Midbrain (tissue), 1 donor: ENCODE data around the gene SAMD8.
"Not testable (repeated sequence)": the region's sequence is repeated elsewhere in the genome, so short reads cannot be mapped to it uniquely, and the experiment has no call there.

ENCODE experiments used
- DNase-seq: peaks from one replicate; lab custom pipeline; 2025; lab: John Stamatoyannopoulos, UW

The SAMD8 gene

DNA sequence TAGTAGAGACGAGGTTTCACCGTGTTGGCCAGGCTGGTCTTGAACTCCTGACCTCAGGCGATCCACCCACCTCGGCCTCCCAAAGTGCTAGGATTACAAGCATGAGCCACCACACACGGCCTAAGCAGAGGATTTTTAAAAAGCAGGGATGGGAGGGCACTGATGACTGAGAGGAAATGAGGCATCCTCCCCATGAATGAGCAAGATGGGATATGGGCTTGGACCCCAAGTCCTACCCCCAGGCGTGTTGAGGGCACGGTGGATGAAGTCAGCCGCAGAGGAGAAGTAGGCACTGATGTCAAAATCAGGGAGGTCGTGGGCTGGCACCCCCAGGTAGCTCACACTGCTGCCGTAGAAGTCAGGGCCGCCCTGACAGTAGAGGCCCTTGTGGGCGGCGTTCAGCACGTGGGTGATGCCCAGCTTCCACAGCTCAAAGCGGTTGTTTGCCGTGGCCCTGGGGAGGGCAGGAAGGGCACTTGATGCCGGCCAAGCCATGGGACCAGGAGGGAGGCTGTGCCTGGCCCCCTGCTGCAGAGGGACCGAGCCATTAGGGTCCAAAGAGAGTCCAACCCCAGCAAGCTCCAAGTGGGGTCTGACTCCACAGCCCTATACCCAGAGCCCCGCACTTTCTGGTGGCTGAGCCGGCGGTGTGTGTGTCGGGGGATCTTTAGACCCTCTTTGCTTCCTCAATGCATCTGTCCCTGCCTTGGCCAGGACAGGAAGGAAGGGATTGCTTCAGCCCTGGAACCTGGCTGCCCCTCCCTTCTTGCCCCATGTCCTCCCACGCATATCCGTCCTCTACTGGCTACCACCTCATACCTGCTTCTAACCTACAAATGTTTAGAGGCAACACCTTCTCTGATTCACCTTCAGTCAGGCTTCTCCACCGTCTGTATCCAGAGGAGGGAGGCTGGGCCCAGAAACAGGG is 3.4 kb upstream of the SAMD8 start:
- DNase-seq: no peak

DNA sequence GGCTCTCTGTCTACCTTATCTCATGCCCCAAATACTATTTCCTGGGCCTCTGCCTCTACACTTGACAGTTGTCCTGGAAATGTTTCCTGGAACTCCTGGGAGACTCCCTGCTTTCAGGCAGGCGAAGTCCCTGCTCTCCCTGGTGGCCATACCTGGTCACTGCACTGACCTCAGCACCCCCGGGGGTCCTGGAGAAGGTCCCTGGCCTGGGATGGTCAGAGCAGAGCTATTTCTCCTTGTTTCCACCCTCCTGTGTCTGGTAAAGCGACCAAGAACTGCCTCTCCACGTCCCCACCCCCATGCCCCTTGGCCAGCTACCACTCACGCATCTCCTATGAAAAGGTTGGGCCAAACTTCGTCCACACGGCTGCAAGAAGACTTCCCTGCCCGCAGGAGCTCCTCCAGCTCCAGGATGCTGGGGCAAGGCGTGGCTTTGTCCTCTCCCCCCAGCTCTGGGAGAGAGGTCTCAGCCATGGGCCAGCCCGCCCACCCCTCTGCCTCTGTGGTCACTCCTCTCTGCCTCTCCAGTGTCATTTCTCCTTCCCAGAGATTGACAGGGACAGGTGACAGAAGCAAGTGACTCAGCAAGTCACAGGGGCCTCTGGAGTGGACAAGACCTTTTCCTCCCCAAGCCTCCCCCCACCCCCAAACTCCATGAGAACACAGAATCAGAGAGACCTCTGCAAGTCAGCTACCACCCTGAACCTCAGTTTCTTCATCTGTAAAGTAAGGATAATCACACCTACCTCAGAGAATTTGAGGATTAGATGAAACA is 2.6 kb upstream of the SAMD8 start:
- DNase-seq: no peak

DNA sequence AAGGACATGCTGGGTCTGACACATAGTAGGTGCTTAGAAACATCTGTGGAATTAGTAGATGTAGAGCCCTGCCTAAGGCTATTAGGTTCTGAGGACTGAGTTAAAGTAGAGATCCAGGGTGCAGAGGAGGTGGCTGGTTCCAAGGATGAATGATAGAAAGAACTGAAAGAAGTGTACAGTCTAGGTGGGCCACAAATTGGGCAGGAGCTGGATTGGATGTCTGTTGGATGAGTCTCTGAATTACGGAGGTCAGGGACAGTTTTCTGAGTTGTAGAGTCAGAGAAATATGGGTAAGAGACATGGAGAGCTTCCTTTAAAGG is 2.0 kb upstream of the SAMD8 start:
- no peak for DNase-seq

DNA sequence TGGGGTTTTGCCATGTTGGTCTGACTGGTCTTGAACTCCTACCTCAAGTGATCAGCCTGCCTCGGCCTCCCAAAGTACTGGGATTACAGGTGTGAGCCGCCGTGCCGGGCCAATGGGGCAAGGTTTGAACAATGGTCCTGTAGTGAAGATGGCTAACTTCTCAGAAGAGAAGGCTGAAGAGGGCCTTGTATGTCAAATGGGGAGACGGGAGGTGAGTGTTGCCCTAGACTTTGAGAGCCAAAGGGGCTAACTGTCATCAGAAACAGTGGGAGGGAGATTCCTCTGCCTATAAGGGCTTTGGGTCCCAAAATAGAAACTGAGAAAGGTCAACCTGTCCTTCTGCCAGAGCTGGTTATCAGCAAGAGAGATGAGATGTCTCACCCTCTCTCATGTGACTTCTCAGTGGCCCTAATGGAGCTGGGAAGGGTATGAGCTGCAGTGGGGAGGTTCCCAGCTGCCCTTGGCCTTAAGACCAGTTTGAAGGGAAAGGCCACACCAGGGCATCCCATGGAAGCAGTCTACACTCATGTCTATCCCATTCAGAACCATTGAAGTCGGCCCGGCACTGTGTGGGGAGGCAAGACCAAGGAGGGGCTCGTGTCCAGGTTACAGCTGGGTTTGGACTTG is 1.3 kb upstream of the SAMD8 start:
- no peak for DNase-seq

DNA sequence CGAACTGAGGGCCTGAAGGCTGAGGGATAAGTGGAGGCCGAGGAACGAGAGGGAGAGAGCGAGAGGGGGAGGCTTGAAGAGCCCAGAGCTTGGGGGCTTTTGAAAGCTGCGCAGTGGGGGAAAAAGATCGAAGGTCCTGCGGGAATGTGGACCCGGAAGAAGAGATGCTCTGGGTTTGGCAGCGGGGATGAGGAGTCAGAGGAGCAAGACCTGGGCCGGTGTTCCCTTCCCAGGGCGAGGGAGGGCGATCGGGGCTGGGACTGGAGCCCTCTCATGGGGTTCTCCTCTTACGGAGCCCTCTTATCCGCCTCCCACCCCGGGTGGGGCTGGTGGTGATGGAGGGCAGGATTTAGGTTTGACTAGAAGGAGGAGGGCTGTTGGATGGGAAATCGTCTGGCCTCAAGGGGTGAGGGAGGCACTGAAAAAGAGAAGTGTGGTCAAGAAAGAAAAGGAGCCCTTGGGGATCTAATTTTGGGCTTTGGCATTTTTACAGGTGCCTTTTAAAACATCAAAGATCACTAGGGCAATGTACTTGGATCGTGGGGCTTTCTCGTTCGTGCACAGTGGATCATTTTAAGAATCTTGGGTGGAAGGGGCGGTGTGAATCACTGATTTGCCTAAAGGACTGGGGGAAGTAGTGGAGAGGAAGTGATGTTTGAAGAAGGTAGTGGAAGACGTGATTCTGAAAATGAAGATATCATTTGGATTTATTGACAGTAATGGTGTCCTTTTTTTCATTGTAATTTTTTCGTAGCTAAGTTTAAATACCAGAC is 637 bp downstream of the SAMD8 start:
- DNase-seq: peak; percentile 58

DNA sequence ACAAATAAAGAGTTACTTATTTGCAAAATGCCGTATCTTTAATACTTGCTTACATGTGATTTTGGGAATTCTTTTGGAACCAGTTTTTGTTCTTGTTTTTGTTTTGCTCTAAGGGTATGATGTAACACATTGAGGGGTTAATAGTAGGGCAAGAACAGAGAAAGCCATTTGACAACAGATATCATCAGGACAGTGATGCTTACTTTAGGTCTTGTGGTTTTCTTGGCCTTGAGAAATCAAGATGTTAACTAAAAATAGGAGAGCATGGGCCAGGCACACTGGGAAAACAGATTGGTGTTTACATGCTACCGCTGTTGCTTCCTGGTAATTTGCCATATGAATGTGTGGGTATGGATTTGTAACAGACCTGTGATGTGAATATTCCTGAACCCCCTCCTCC is 3.7 kb downstream of the SAMD8 start:
- no peak for DNase-seq

DNA sequence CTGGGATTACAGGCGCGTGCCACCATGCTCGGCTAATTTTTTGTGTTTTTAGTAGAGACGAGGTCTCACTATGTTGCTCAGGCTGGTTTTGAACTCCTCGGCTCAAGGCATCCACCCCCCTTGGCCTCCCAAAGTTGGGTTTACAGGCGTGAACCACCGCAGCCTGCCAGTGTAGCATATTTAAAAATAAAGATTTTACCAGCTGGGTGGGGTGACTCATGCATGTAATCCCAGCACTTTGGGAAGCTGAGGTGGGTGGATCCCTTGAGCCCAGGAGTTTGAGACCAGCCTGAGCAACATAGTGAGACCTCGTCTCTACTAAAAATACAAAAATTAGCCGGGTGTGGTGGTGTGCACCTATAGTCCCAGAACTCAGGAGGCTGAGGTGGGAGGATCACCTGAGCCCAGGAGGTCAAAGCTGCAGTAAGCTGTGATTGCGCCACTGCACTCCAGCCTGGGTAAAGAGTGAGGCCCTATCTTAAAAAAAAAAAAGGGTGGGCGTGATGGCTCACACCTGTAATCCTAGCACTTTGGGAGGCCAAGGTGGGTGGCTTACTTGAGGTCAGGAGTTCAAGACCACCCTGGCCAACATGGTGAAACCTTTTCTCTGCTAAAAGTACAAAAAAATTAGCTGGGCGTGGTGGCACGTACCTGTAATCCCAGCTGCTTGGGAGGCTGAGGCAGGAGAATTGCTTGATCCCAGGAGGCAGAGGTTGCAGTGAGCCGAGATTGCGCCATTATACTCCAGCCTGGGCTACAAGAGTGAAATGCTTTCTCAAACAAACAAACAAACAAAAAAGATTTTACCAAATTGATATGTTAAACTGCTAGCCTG is 5.7 kb downstream of the SAMD8 start:
- not testable (repeated sequence) for DNase-seq

DNA sequence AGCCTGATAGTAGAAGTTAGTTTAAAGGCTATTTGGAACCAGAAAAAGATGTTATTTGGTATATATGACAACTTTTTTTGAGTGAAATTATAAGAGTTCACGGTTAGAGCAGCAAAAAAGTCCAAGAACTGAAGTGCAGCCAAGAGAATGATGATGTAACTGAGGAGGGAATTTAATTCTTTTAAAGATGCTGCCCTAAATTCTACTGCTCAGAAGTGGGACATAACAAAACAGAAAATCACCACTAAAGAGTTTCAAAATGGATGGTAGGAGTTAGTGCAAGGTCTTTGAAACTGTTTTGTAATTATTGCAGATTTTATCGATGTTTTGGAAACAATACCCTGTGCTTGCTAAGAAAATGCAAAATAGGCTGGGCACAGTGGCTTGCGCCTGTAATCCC is 6.5 kb downstream of the SAMD8 start:
- DNase-seq: peak; percentile 21

DNA sequence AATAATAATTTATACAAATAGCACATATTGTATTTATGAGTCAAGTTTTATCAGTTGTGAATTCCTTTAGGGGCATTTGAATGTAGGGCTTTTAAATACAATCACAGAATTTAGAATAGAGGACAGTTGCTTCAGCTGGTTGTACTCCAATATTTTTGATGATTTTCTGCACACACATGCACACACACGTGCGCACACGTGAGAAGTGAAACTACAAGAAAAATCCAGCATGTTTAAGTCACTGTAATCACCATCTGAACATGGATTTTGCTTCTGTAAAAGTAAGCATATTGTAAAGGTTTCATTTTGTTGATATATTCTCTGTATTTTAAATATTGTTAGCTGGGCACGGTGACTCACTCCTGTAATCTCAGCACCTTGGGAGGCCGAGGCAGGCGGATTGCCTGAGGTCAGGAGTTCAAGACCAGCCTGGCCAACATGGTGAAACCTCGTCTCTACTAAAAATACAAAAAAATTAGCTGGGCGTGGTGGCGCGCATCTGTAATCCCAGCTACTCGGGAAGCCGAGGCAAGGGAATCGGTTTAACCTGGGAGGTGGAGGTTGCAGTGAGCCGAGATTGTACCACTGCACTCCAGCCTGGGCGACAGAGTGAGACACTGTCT is 8.1 kb downstream of the SAMD8 start:
- not testable (repeated sequence) for DNase-seq

DNA sequence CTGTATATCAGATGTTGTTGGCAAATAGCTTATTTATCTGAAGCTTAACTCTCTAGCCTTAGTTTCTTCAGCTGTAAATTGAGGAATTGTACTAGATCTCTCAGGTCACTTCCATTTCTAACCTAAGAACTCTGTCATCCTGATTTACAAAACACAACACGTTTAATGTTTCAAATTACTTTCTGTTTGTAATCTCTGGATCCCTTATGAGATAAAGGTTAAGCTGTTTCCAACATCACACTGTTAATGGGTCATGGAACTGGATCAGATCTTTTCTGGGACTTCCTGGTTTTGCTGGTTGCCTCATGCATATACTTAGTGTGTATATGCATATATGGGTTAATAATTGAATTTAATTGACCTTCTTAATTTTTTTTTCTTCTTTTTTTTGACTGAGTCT is 9.9 kb downstream of the SAMD8 start:
- DNase-seq: no peak

DNA sequence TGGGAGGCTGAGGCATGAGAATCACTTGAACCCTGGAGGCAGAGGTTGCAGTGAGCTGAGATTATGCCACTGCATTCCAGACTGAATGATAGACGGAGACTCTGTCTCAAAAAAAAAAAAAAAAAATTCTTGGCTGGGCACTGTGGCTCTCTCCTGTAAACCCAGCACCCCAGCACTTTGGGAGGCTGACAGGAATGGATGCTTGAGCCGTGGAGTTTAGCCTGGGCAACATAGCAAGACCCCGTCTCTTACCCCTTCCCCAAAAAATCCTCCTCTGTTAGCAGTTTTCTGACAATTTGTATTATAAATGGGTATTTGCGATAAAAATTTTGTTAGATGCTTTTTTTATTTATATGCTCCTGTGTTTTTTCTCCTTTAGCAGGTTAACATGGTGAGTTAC is 11.0 kb downstream of the SAMD8 start:
- no peak for DNase-seq

DNA sequence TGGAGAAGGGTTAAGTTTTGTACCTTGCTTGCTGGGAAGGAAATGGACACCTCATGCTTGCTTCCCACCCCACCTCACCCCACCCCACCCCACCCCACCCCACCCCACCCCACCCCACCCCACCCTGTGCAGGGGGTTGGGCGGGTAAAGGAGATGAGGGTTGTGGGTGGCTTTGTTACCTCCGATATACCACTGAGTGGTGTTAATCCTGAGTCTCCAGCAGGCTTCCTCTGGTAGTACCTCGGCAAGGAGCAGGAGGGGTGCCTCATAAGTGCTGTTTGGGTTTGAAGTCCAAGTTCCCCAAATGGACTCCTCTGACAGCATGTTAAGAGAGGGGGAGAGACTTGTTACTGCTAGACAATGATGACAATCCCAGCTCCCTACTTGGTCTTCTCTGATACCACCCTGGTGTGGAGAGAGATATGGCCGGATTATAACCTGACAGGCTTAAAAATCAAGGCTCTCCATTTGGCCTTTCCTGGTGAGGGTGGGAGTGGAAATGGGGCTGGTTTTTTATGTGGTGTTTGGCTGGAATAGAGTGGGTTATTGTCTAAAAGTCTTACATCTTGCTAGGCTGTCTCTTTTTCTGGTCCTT is 11.7 kb downstream of the SAMD8 start:
- no peak for DNase-seq

DNA sequence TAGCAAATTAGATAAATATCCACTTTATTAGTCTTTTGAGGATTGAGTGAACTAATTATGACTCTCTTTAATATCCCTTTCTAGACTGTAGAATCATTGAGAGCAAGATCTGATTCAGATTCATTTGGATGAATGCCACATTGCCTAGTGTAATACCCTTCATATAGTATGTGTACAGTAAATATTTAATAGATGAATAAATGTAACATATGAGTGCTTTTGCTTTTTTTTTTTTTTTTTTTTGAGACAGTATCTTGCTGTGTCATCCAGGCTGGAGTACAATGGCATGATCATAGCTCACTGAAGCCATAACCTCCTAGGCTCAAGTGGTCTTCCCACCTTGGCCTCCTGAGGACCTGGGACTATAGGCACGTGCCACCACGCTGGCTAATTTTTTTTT is 14.8 kb downstream of the SAMD8 start:
- no peak for DNase-seq

DNA sequence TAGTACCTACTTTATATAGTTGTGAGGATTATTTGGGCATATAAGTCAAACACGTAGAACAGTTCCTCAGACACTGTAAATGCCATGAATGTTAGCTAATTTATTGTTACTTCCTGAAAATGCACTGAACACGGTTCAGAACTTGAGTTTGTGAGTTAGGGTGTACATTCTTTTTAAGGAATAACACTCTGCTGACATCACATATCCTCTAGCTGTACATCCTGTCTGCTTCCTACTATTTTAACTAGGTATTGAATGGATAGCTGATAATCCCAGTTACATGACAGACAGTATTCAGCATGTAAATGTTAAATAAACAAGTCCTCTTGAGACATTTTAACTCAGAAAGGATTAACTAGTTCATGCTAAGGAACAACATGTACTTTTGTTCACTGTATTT is 16.0 kb downstream of the SAMD8 start:
- no peak for DNase-seq

DNA sequence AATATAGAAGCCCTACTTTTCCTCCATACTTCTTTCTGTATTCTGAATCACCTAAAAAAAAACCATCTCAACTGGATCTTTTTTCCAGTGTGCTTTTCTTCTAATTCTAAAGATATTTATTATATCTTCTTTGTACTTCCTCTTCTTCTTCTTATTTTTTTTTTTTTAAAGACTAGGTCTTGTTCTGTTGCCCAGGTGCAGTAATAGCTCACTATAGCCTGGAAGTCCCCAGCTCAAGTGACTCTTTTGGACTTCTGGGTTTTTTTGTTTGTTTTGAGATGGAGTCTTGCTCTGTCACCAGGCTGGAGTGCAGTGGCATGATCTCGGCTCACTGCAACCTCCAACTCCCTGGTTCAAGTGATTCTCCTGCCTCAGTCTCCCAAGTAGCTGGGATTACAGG is 17.5 kb downstream of the SAMD8 start:
- DNase-seq: not testable (repeated sequence)

DNA sequence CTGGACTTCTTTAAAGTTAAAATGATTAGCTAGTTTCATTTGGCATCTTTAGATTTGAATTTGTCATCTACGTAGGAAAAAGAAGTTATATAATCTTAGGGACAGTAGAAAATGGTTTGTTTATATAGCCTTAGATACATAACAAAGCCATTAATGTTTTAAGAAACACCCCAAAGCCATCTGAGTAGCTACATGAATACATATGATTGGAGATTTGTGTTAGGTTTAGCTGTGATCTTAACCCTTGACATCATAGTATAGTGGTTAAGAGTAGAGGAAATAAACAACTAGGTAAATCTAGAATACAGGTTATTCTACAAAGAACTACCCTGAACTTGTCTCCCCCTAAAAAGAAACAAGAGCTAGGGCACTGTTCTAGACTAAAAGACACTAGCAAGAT is 18.1 kb downstream of the SAMD8 start:
- no peak for DNase-seq

DNA sequence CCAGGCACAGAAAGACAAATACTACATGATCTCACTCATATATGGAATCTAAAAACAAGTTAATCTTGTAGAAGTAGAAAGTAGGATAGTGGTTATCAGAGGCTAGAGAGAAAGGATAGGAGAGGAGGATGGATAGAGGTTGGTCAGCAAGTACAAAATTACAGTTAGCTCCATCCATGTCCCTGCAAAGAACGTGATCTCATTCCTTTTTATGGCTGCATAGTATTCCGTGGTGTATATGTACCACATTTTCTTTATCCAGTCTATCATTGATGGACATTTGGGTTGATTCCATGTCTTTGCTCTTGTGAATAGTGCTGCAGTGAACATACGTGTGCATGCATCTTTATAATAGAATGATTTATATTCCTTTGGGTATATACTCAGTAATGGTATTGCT is 22.2 kb downstream of the SAMD8 start:
- not testable (repeated sequence) for DNase-seq

DNA sequence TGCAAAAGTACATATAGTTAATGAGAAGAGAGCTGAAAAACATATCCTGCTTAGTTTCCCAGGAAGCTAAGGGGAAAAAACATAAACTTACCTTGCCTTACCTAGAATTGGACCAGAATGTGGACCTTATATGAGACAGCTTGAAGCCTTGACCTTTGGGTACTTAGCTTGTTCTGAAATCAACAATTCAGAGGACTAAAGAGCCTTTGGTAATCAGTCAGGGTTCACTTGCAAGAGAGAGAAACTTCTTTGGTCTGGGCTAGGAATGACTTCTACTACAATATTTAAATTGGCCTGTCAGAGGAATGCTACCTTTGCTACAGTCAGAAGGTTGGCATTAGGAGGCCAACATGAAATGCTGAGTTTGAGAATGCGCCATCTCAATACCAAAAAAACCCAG is 24.9 kb downstream of the SAMD8 start:
- no peak for DNase-seq

DNA sequence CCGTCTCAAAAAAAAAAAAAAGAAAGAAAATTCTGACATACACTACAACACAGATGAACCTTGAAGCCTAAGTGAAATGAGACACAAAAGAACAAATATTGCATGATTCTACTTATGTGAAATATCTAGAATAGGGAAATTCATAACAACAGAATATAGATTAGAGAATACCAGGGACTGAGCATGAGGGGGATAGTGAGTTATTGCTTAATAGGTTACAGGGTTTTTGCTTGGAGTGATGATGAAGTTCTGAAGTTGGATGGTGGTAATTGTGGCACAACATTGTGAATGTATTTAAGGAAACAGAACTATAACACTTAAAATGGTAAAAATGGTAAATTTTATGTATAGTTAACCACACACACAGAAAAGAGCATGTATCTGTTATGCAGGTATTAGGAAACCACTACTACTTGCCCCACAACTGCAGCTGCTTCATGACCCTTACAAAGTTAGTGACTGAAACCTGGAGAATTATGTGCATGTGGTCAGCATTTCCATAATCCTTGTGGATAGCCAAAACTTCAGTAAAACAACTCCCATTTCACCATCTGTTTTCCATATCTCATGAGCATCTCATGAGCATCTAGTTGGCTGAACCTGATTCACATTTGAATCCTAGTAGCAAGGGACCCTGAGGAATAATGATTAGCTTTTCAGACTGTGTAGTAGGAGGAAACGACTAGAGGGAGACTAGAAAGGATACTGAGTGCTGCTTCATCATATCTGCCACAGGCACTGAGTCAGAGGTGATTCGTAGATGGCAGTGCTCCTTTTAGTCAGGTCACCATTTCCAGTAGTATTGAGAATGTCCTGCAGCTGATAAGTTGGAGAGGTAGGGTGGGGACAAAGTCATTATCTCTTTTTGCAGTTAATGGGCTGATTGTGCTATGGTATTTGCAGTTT is 26.3 kb downstream of the SAMD8 start:
- DNase-seq: no peak
